Measurements from ENCODE around the gene GATA2. TPM values are rescaled to one million over a fixed set of nuclear protein-coding genes. Genes with fewer than 3 reads are reported as not detected.

Gene GATA2
- total and polyA plus RNA-seq, 2 of the 8 experiments (the other 6 are each of a cell fraction or from before 2014, with no cell fraction given): 0.03 to 0.30 TPM

DNA sequence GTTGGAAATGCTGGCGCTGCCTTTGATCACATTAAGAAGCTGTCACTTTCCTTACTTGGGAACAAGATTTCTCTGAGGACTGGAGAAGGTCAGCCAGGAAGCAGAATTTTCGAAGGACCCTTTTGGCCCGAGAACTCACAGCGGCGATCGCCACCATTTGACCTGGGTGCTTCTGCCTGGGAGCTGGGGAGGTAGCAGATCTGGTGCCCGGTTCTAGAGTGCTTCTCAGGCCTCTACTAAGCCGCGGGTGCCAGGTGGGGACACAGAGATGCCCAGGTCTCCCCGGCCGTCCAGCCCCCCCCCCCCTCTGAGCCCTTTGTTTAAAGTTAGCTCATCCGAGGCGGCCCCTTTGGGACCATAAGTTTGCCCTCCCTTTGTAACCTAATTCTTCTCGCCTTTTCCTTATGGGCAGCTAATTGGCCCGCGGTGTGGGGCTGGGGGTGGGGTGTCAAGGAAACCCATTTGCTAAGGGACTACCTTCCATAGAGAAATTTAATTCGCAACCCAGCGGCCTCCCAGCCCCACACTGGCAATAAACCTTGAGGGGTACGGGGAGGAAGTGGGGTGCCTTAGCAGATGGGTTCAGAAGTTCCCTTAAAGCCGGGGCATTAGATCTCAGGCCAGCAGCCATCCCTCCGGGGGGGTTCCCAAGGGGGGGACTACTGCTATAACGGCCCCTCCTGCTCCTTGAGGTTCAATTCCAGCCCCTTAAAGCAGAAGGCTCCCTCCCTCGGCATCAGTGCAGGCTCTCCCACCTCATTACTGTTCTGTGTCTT lies 1.9 kb downstream of the GATA2 start:
- H3K9ac ChIP-seq (replicated peaks in 1 of 4; ENCODE audit: extremely low read depth in 1 of 4, low read depth in 3 of 4, low read length in 3 of 4): no peak overlapping the region
- ChIA-PET CTCF (ENCODE audit: partially characterized antibody) (interaction anchor here (0.6 to 3.7 kb wide), 10 partner anchors 10 to 265 kb away, joined by 3 to 38 read pairs (median 4); no protein-coding TSS in a partner anchor), POLR2A (ENCODE audit: partially characterized antibody) (interaction anchor here (0.7 to 1.8 kb wide), 2 partner anchors 8 to 10 kb away, joined by 3 to 13 read pairs; no protein-coding TSS in a partner anchor)
- TF ChIP-seq RAD21 (IDR thresholded peaks at IDR 0.05 in 1 of 2, conservative IDR thresholded peaks at IDR 0.05 in 1 of 2; ENCODE audit: low read depth in 2 of 2, low read length in 2 of 2) (no peak), SIN3A (conservative IDR thresholded peaks at IDR 0.05 in 1 of 2, IDR thresholded peaks at IDR 0.05 in 1 of 2; ENCODE audit: low read depth in 1 of 2, low read length in 2 of 2) (no peak), SP1 (IDR thresholded peaks at IDR 0.05; ENCODE audit: low read depth, low read length) (no peak), CHD1 (IDR thresholded peaks at IDR 0.05; ENCODE audit: low read depth, low read length) (no peak), HDAC2 (IDR thresholded peaks at IDR 0.05; ENCODE audit: borderline replicate concordance in 1 of 2, low read depth in 2 of 2, low read length in 2 of 2) (no peak), POLR2AphosphoS5 (IDR thresholded peaks at IDR 0.05; ENCODE audit: low read depth, low read length) (no peak), SIRT6 (IDR thresholded peaks at IDR 0.05; ENCODE audit: low read length) (no peak)
- TF ChIP-seq, protein P1, sequence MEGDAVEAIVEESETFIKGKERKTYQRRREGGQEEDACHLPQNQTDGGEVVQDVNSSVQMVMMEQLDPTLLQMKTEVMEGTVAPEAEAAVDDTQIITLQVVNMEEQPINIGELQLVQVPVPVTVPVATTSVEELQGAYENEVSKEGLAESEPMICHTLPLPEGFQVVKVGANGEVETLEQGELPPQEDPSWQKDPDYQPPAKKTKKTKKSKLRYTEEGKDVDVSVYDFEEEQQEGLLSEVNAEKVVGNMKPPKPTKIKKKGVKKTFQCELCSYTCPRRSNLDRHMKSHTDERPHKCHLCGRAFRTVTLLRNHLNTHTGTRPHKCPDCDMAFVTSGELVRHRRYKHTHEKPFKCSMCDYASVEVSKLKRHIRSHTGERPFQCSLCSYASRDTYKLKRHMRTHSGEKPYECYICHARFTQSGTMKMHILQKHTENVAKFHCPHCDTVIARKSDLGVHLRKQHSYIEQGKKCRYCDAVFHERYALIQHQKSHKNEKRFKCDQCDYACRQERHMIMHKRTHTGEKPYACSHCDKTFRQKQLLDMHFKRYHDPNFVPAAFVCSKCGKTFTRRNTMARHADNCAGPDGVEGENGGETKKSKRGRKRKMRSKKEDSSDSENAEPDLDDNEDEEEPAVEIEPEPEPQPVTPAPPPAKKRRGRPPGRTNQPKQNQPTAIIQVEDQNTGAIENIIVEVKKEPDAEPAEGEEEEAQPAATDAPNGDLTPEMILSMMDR (IDR thresholded peaks at IDR 0.05; ENCODE audit: control extremely low read depth in 1 of 3, insufficient read depth in 1 of 3, low read depth in 1 of 3, low read length in 3 of 3): no peak

More for the DNA sequence above, 1.9 kb downstream of the GATA2 start:
- Histone ChIP-seq H3K4me3 (ENCODE audit: extremely low read depth in 1 of 4, insufficient read depth in 2 of 4, low read depth in 3 of 4, low read length in 4 of 4) (peak overlapping the region in 1 of 4 experiments; percentile 63; a peak in 2 of 8 replicates), H2BK20ac (ENCODE audit: low read length) (no peak overlapping the region), H3K18ac (ENCODE audit: extremely low read depth, low read length) (no peak overlapping the region), H3K23me2 (ENCODE audit: low read depth, low read length) (peaks cover 24% of the 10 kb centered on the region; the same call in 1 of the 2 replicates), H3K4ac (replicated peaks; ENCODE audit: insufficient read length, low read depth, low read length) (no peak overlapping the region), H3K14ac (ENCODE audit: insufficient read length) (no peak overlapping the region), H2BK120ac (replicated peaks; ENCODE audit: low read depth, low read length) (no peak overlapping the region), H2AK5ac (ENCODE audit: low read depth, low read length) (no peak overlapping the region), H3K27ac (ENCODE audit: low read depth, low read length) (no peak overlapping the region), H2BK15ac (ENCODE audit: low read length) (no peak overlapping the region), H4K8ac (ENCODE audit: extremely low read depth, insufficient read depth, low read length) (no peak overlapping the region), H3K4me1 (replicated peaks in 1 of 4; ENCODE audit: control insufficient read depth in 3 of 4, insufficient read depth in 4 of 4, low read length in 3 of 4) (peaks cover 0 to 71% (median 46%) of the 10 kb centered on the region in 4 experiments; a peak in 6 of 7 replicates), H4K91ac (replicated peaks; ENCODE audit: insufficient read length, low read length) (no peak overlapping the region), H3K56ac (replicated peaks; ENCODE audit: insufficient read length, low read depth, low read length) (no peak overlapping the region), H3K9me3 (ENCODE audit: insufficient read depth in 2 of 2, low read depth in 1 of 2, low read length in 1 of 2) (no peaks in the 10 kb centered on the region), H2BK12ac (ENCODE audit: low read depth, low read length) (no peak overlapping the region), H2AFZ (ENCODE audit: low read length) (no peak overlapping the region), H3K36me3 (ENCODE audit: control insufficient read depth in 2 of 4, insufficient read depth in 4 of 4, low read length in 3 of 4) (peaks cover 0 to 13% (median 0%) of the 10 kb centered on the region in 4 experiments; a peak in 1 of 8 replicates), H3K27me3 (replicated peaks in 1 of 4; ENCODE audit: control insufficient read depth in 3 of 4, extremely low read depth in 1 of 4, insufficient read depth in 3 of 4, low read length in 3 of 4) (peaks cover 98 to 100% (median 99%) of the 10 kb centered on the region in 4 experiments), H4K20me1 (replicated peaks in 1 of 2; ENCODE audit: control insufficient read depth in 1 of 2, insufficient read depth in 2 of 2, low read length in 2 of 2) (peaks cover 5 to 25% of the 10 kb centered on the region in 2 experiments), H3K79me1 (ENCODE audit: low read depth, low read length) (no peaks in the 10 kb centered on the region), H3K79me2 (ENCODE audit: control insufficient read depth in 1 of 2, insufficient read depth in 2 of 2, low read length in 2 of 2) (no peaks in the 10 kb centered on the region), H4K5ac (ENCODE audit: insufficient read length, low read depth, low read length) (no peak overlapping the region), H3K23ac (ENCODE audit: insufficient read length) (no peak overlapping the region), H3K4me2 (ENCODE audit: insufficient read depth in 1 of 2, low read depth in 2 of 2, low read length in 2 of 2) (peak overlapping the region; percentile 63 to 95; a peak in 3 of 4 replicates), H2BK5ac (ENCODE audit: low read depth, low read length) (no peak overlapping the region)
- FAIRE-seq: no peak
- 4% methylated on average over 19 of the region's 23 CpGs; no CpG with 5 or more reads in 1 of the 2 experiments for WGBS, 2 experiments (ENCODE audit: extremely low coverage in 1 of 2, insufficient coverage in 1 of 2, insufficient read length in 1 of 2, insufficient replicate concordance in 2 of 2, low coverage in 1 of 2, low lambda C conversion rate in 2 of 2, missing lambda C conversion rate in 1 of 2)
- DNase-seq (ENCODE audit: low read depth in 1 of 2, low spot score in 2 of 2): peak in 1 of 2 experiments; percentile 65
